HEK293 (cell line): ENCODE measurements around the gene TMEM134.
A peak's percentile ranks its signal among the peaks of the same experiment; 100 is the strongest.
"Not testable (repeated sequence)": the region's sequence is repeated elsewhere in the genome, so short reads cannot be mapped to it uniquely, and the experiment has no call there.

ENCODE experiments used
- CTCF ChIA-PET: fragments of 350-600 bp; formaldehyde crosslinking; extraction: SDS; loops from one replicate; lab custom pipeline; 2021; ENCODE audit warnings: antibody characterized with exemption; lab: Yijun Ruan, JAX
- POLR2A ChIA-PET: fragments of 300-600 bp; formaldehyde crosslinking; extraction: SDS; loops from one replicate; lab custom pipeline; 2020; ENCODE audit warnings: antibody characterized with exemption, inconsistent platforms; lab: Yijun Ruan, JAX
- H3K27ac ChIP-seq: fragments of 200-500 bp; sonication (Bioruptor generic); 2 replicates; pipeline ENCODE4 v1.5.1; 2014; ENCODE audit warnings: low read depth, low read length, control low read depth, inconsistent platforms; ENCODE audit errors: extremely low read depth
- H3K36me3 ChIP-seq, 2 experiments: fragments of 200-500 bp in 1 of 2; sonication (Bioruptor generic) in 1 of 2; 1 replicate in 1 of 2; 2 replicates in 1 of 2; pipeline ENCODE4 v1.5.1; 2014 to 2017; ENCODE audit warnings: inconsistent platforms in 2 of 2, low read length in 2 of 2; ENCODE audit not compliant: control insufficient read depth in 2 of 2, insufficient read depth in 1 of 2
- H3K4me1 ChIP-seq: fragments of 200-500 bp; sonication (Bioruptor generic); 2 replicates; pipeline ENCODE4 v1.5.1; 2014; ENCODE audit warnings: mild to moderate bottlenecking, low read length, inconsistent platforms; ENCODE audit not compliant: control insufficient read depth, insufficient read depth
- H3K4me3 ChIP-seq: 2 replicates; pipeline ENCODE4 v1.5.1; 2011; ENCODE audit warnings: low read depth, mild to moderate bottlenecking, control low read depth, low read length, moderate library complexity
- H3K9me3 ChIP-seq: fragments of 200-500 bp; sonication (Bioruptor generic); 2 replicates; pipeline ENCODE4 v1.5.1; 2014; ENCODE audit warnings: low read depth, low read length, inconsistent platforms; ENCODE audit not compliant: control insufficient read depth, insufficient read depth
- GLIS1 ChIP-seq: fragments of 450-650 bp; formaldehyde crosslinking; IDR thresholded peaks from 2 replicates; pipeline ENCODE4 v1.5.1; 2016; ENCODE audit warnings: missing biosample characterization, missing genetic modification characterization
- KLF1 ChIP-seq: fragments of 450-650 bp; formaldehyde crosslinking; IDR thresholded peaks from 2 replicates; pipeline ENCODE4 v1.5.1; 2016; ENCODE audit warnings: missing biosample characterization, missing genetic modification characterization
- PRDM10 ChIP-seq: fragments of 450-650 bp; formaldehyde crosslinking; IDR thresholded peaks from 2 replicates; pipeline ENCODE4 v1.5.1; 2016; ENCODE audit warnings: missing biosample characterization, missing genetic modification characterization
- PRDM4 ChIP-seq: fragments of 450-650 bp; formaldehyde crosslinking; IDR thresholded peaks from 2 replicates; pipeline ENCODE4 v1.5.1; 2017; ENCODE audit warnings: missing biosample characterization, missing genetic modification characterization
- PRDM6 ChIP-seq: fragments of 450-650 bp; formaldehyde crosslinking; IDR thresholded peaks from 2 replicates; pipeline ENCODE4 v1.5.1; 2017; ENCODE audit warnings: missing biosample characterization, missing genetic modification characterization
- SP2 ChIP-seq: fragments of 450-650 bp; formaldehyde crosslinking; IDR thresholded peaks from 2 replicates; pipeline ENCODE4 v1.5.1; 2016; ENCODE audit warnings: missing biosample characterization, missing genetic modification characterization
- SP3 ChIP-seq: fragments of 450-650 bp; formaldehyde crosslinking; IDR thresholded peaks from 2 replicates; pipeline ENCODE4 v1.5.1; 2016; ENCODE audit warnings: missing biosample characterization, missing genetic modification characterization
- ZFP69B ChIP-seq: fragments of 450-650 bp; formaldehyde crosslinking; IDR thresholded peaks from 2 replicates; pipeline ENCODE4 v1.5.1; 2016; ENCODE audit warnings: missing biosample characterization, missing genetic modification characterization
- ZNF223 ChIP-seq: fragments of 450-650 bp; formaldehyde crosslinking; IDR thresholded peaks from 2 replicates; pipeline ENCODE4 v1.5.1; 2016; ENCODE audit warnings: missing biosample characterization, missing genetic modification characterization
- ZNF433 ChIP-seq: fragments of 450-650 bp; formaldehyde crosslinking; IDR thresholded peaks from 2 replicates; pipeline ENCODE4 v1.5.1; 2016; ENCODE audit warnings: missing biosample characterization, missing genetic modification characterization, low read depth
- ZNF654 ChIP-seq: fragments of 450-650 bp; formaldehyde crosslinking; IDR thresholded peaks from 2 replicates; pipeline ENCODE4 v1.5.1; 2016; ENCODE audit warnings: low read depth, missing biosample characterization, missing genetic modification characterization
- ZNF785 ChIP-seq: fragments of 450-650 bp; formaldehyde crosslinking; IDR thresholded peaks from 2 replicates; pipeline ENCODE4 v1.5.1; 2016; ENCODE audit warnings: missing biosample characterization, missing genetic modification characterization

The TMEM134 gene

DNA sequence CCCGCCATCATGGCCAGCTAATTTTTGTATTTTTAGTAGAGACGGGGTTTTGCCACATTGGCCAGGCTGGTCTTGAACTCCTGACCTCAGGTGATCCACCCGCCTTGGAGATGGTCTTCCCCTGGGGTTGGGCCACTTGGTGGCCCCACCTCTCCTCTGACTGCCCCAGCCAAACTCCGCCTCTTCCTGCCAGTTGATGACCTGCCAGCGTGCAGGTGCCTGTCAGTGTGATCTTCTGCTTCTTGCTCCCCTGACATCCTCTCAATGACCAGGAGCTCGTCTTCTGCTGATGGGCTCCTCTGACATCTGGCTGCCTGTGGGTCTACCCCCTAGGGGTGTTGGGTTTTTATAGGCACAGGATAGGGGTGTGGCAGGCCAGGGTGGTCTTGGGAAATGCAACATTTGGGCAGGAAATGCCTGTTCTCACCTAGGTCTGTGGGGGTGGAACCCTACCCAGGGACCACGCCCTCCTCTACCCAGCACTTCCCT is 16.9 kb upstream of the TMEM134 start:
- POLR2A ChIA-PET = interaction anchor here (0.7 to 1.7 kb wide), 2 partner anchors 17 to 85 kb away, joined by 3 to 4 read pairs; partner anchors contain the start of gene PPP1CA
- H3K36me3 ChIP-seq = peaks cover 0 to 41% of the 10 kb centered on the region in 2 experiments; a peak in 2 of 3 replicates
- H3K4me1 ChIP-seq, H3K9me3 ChIP-seq, H3K4me3 ChIP-seq, H3K27ac ChIP-seq: not testable (repeated sequence)
- peak; percentile 21 for TF ChIP-seq SP2 (tag by site-specific recombination)
- TF ChIP-seq PRDM10 = peak; percentile 56; the same call in 1 of the 2 replicates
- TF ChIP-seq GLIS1 = peak; percentile 75
- peak; percentile 51 for TF ChIP-seq KLF1 (tag by site-specific recombination)
- peak; percentile 23; the same call in 1 of the 2 replicates for TF ChIP-seq SP3 (tag by site-specific recombination)
- CTCF ChIA-PET = interaction anchor here (0.6 to 0.7 kb wide), 3 partner anchors 18 to 181 kb away, joined by 3 to 6 read pairs (median 3); no protein-coding TSS in a partner anchor

DNA sequence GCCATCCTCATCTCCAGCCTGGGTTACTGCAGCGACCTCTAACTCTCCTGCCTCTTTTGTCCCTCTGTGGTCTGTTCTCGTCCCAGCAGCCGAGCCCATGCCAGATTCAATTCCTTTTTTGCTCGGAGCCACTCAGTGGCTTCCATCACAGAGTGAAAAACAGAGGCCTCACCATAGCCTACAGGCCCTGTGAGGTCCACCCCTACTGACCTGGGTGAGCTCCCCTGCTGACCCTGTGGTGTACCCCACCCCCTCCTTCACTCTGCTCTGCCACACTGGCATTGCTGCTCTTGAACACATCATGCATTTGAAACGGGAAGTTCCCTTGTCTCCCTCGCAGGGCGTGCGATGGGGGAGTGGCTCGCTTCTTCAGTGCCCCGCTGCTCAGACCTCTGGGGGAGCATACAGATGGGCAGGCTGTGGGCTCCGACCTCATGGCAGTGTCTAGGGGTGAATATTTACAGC is 15.8 kb upstream of the TMEM134 start:
- no peak overlapping the region for H3K4me3 ChIP-seq
- H3K36me3 ChIP-seq = peaks cover 0 to 30% of the 10 kb centered on the region in 2 experiments; a peak in 2 of 3 replicates
- no peak overlapping the region for H3K27ac ChIP-seq
- ChIA-PET POLR2A (no interaction called here), CTCF (interaction anchor here (0.6 kb wide), 2 partner anchors 98 to 722 kb away, joined by 3 read pairs; no protein-coding TSS in a partner anchor)
- H3K4me1 ChIP-seq = no peaks in the 10 kb centered on the region
- TF ChIP-seq PRDM6 (tag by site-specific recombination) (no peak), ZNF654 (tag by site-specific recombination) (no peak), GLIS1 (peak; percentile 31), ZNF433 (tag by site-specific recombination) (no peak), ZFP69B (tag by site-specific recombination) (no peak), ZNF785 (no peak), PRDM4 (no peak), ZNF223 (tag by site-specific recombination) (no peak)
- H3K9me3 ChIP-seq = no peaks in the 10 kb centered on the region
